Measurements from ENCODE around the gene SLC10A1. TPM values are rescaled to one million over a fixed set of nuclear protein-coding genes. Genes with fewer than 3 reads are reported as not detected.

Gene SLC10A1
- total and polyA plus RNA-seq, 2 experiments from 2014 or later, result 0.10 TPM; not detected in 1

DNA sequence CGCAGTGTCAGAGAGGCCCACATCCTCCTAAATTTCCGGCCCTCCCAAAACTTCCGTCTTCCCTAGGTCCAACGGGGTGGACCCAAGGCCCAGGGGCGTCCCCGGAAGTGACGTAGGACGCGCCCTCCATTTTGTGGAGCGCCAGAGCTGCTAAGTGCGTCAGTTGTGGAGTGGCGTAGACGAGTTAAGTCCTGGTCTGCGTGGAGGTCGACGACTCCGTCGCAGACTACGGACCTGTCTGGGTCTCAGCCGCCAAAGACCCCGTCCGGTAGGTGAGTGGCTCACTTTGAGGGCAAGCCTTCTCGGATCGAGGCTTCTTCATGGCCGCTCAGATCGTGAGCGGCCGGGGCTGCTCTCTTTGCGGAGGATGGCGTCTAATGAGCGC, 30.1 kb downstream of the SLC10A1 start, which contains the start of gene SRSF5 (continued):
- TF ChIP-seq, protein P1, sequence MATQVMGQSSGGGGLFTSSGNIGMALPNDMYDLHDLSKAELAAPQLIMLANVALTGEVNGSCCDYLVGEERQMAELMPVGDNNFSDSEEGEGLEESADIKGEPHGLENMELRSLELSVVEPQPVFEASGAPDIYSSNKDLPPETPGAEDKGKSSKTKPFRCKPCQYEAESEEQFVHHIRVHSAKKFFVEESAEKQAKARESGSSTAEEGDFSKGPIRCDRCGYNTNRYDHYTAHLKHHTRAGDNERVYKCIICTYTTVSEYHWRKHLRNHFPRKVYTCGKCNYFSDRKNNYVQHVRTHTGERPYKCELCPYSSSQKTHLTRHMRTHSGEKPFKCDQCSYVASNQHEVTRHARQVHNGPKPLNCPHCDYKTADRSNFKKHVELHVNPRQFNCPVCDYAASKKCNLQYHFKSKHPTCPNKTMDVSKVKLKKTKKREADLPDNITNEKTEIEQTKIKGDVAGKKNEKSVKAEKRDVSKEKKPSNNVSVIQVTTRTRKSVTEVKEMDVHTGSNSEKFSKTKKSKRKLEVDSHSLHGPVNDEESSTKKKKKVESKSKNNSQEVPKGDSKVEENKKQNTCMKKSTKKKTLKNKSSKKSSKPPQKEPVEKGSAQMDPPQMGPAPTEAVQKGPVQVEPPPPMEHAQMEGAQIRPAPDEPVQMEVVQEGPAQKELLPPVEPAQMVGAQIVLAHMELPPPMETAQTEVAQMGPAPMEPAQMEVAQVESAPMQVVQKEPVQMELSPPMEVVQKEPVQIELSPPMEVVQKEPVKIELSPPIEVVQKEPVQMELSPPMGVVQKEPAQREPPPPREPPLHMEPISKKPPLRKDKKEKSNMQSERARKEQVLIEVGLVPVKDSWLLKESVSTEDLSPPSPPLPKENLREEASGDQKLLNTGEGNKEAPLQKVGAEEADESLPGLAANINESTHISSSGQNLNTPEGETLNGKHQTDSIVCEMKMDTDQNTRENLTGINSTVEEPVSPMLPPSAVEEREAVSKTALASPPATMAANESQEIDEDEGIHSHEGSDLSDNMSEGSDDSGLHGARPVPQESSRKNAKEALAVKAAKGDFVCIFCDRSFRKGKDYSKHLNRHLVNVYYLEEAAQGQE (IDR thresholded peaks at IDR 0.05; ENCODE audit: unreplicated experiment), result no peak
- TF ChIP-seq POLR2AphosphoS5 (IDR thresholded peaks at IDR 0.05; ENCODE audit: low read depth) (peak; percentile 100), EZH2 (IDR thresholded peaks at IDR 0.05; ENCODE audit: low read depth, unreplicated experiment) (no peak), STAT1 (IDR thresholded peaks at IDR 0.05; ENCODE audit: unreplicated experiment) (no peak), NANOG (IDR thresholded peaks at IDR 0.05; ENCODE audit: borderline replicate concordance) (no peak)
- TF ChIP-seq, protein P2, sequence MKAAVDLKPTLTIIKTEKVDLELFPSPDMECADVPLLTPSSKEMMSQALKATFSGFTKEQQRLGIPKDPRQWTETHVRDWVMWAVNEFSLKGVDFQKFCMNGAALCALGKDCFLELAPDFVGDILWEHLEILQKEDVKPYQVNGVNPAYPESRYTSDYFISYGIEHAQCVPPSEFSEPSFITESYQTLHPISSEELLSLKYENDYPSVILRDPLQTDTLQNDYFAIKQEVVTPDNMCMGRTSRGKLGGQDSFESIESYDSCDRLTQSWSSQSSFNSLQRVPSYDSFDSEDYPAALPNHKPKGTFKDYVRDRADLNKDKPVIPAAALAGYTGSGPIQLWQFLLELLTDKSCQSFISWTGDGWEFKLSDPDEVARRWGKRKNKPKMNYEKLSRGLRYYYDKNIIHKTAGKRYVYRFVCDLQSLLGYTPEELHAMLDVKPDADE (IDR thresholded peaks at IDR 0.05), result peak; percentile 85
- TF ChIP-seq, protein P3, sequence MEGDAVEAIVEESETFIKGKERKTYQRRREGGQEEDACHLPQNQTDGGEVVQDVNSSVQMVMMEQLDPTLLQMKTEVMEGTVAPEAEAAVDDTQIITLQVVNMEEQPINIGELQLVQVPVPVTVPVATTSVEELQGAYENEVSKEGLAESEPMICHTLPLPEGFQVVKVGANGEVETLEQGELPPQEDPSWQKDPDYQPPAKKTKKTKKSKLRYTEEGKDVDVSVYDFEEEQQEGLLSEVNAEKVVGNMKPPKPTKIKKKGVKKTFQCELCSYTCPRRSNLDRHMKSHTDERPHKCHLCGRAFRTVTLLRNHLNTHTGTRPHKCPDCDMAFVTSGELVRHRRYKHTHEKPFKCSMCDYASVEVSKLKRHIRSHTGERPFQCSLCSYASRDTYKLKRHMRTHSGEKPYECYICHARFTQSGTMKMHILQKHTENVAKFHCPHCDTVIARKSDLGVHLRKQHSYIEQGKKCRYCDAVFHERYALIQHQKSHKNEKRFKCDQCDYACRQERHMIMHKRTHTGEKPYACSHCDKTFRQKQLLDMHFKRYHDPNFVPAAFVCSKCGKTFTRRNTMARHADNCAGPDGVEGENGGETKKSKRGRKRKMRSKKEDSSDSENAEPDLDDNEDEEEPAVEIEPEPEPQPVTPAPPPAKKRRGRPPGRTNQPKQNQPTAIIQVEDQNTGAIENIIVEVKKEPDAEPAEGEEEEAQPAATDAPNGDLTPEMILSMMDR (conservative IDR thresholded peaks at IDR 0.05; ENCODE audit: low read depth in 2 of 2), result no peak

DNA sequence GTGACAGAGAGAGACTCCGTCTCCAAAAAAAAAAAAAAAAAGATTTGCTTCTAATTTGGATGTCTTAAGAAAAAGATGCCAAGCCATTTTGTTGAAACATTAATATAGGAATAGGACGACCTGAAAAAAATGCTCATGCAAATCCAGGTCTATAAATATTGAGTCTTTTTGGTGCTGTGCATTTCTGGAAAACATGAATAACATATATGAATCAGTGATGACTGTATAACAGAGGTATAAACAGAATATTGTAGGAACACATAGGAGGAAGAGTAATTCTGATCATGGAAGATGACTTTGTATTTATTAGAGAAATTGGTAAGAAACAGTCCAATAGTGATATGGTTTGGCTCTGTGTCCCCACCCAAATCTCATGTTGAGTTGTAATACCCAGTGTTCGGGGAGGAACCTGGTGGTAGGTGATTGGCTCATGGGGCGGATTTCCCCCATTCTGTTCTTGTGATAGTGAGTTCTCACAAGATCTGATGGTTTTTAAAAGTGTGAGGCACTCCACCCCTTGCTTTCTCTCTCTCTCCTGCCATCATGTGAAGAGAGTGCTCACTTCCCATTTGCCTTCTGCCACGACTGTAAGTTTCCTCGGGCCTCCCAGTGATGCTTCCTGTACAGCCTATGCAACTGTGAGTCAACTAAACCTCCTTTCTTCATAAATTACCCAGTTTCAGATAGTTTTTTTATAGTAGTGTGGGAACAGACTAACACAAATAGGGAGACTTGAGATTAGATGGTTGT, 33.1 kb downstream of the SLC10A1 start:
- Histone ChIP-seq H4K20me1 (replicated peaks; ENCODE audit: insufficient read depth) (peaks cover 11% of the 10 kb centered on the region), H3F3A (replicated peaks; ENCODE audit: low read depth) (peaks cover 7% of the 10 kb centered on the region; the same call in 1 of the 2 replicates), H3K9me2 (ENCODE audit: insufficient read depth) (no peaks in the 10 kb centered on the region), H3K4me3 (no peak overlapping the region), H2AFZ (no peak overlapping the region), H3K27me3 (ENCODE audit: insufficient read depth) (no peaks in the 10 kb centered on the region), H3K27ac (ENCODE audit: low read depth) (no peak overlapping the region), H3K4me2 (no peak overlapping the region), H3K4me1 (ENCODE audit: insufficient read depth) (peaks cover 10% of the 10 kb centered on the region), H3K79me2 (replicated peaks; ENCODE audit: insufficient read depth) (peaks cover 19% of the 10 kb centered on the region), H3K36me3 (ENCODE audit: insufficient read depth) (peaks cover 11% of the 10 kb centered on the region)
- DNase-seq (ENCODE audit: low spot score) (no peak), ATAC-seq (no peak)
- H3K27me3 Mint-ChIP-seq (ENCODE audit: insufficient read depth, low read depth, poor library complexity), result peaks cover 20% of the 10 kb centered on the region
- H3K27ac Mint-ChIP-seq, result no peak overlapping the region
- peaks cover 22% of the 10 kb centered on the region for H3K36me3 Mint-ChIP-seq (ENCODE audit: low read depth)
- H3K9me3 Mint-ChIP-seq, result peaks cover 4% of the 10 kb centered on the region; the same call in 1 of the 3 replicates
- H3K4me3 Mint-ChIP-seq, result no peak overlapping the region
- H3K4me1 Mint-ChIP-seq, result peaks cover 17% of the 10 kb centered on the region
- TF ChIP-seq, protein P3 (conservative IDR thresholded peaks at IDR 0.05; ENCODE audit: low read depth in 2 of 2), result no peak
- TF ChIP-seq ZNF114 (CRISPR knock-in tag; IDR thresholded peaks at IDR 0.05) (no peak), ZNF331 (CRISPR knock-in tag; IDR thresholded peaks at IDR 0.05; ENCODE audit: low read depth) (no peak), NANOG (IDR thresholded peaks at IDR 0.05; ENCODE audit: borderline replicate concordance) (no peak), CREB1 (CRISPR knock-in tag; IDR thresholded peaks at IDR 0.05; ENCODE audit: low read depth) (no peak), JUNB (IDR thresholded peaks at IDR 0.05; ENCODE audit: unreplicated experiment) (no peak)
- TF ChIP-seq, protein P2 (IDR thresholded peaks at IDR 0.05), result no peak
- TF ChIP-seq, protein P1 (IDR thresholded peaks at IDR 0.05; ENCODE audit: unreplicated experiment), result no peak

Measured in GM23338 (cell line).